Astrocyte of the cerebellum (primary cell): ENCODE data around the gene POLR2B.

Experiments used
- DNase-seq: peaks from one replicate; pipeline ENCODE4 v3.0.0-alpha.2; 2011; ENCODE audit warnings: low read depth
- H3K4me3 ChIP-seq: 2 replicates; pipeline ENCODE4 v1.5.1; 2011; ENCODE audit warnings: mild to moderate bottlenecking, low read depth, low read length, moderate library complexity
- CTCF ChIP-seq: IDR thresholded peaks from 2 replicates; pipeline ENCODE4 v1.5.1; 2012; ENCODE audit warnings: low read length, low read depth, moderate library complexity, mild to moderate bottlenecking; ENCODE audit errors: missing control alignments
- in situ Hi-C: cut with HindIII; loops from 2 replicates; pipeline ENCODE4 v1.10.0; 2017; ENCODE audit warnings: low sequenced_read_pairs

POLR2B gene

GRCh38 chr4:56972389-56972788, 6.3 kb upstream of the POLR2B start:
- H3K4me3 ChIP-seq = no peak overlapping the region
- in situ Hi-C loops = no loop called here
- DNase-seq = no peak
- no peak for TF ChIP-seq CTCF

- TF ChIP-seq CTCF = no peak
- no peak for DNase-seq
- in situ Hi-C loops = no loop called here
- no peak overlapping the region for H3K4me3 ChIP-seq
Measured at GRCh38 chr4:56972809-56973208, 5.9 kb upstream of the POLR2B start.

GRCh38 chr4:56973336-56973735, 5.4 kb upstream of the POLR2B start:
- TF ChIP-seq CTCF = no peak
- in situ Hi-C loops = no loop called here
- H3K4me3 ChIP-seq = no peak overlapping the region
- DNase-seq = no peak

- peak overlapping the region; percentile 99 for H3K4me3 ChIP-seq
- in situ Hi-C loops = no loop called here
- no peak for DNase-seq
- no peak for TF ChIP-seq CTCF
Measured at GRCh38 chr4:56976283-56976836, 2.3 kb upstream of the POLR2B start.

GRCh38 chr4:56976837-56977320, 1.8 kb upstream of the POLR2B start:
- peak overlapping the region; percentile 99 for H3K4me3 ChIP-seq
- TF ChIP-seq CTCF = peak; percentile 18
- in situ Hi-C loops = no loop called here
- no peak for DNase-seq

GRCh38 chr4:56977321-56978012, 1.2 kb upstream of the POLR2B start, which contains the start of gene NOA1:
NOA1 (minus strand) TSS chr4:56977606; CDS start chr4:56977585, 21 bp downstream.
- in situ Hi-C loops = no loop called here
- peak within 1 kb of the TSS; percentile 99 for H3K4me3 ChIP-seq
- DNase-seq = peak; percentile 99
- TF ChIP-seq CTCF = no peak
